ENCODE measurements around the gene NEUROG3.

NEUROG3 gene

GRCh38 chr10:69559525-69559924 is 13.7 kb downstream of the NEUROG3 start:
- DNase-seq: no peak
- H3K27me3 ChIP-seq (replicated peaks): peaks cover 4% of the 10 kb centered on the region
- in situ Hi-C loops (cut with HindIII; ENCODE audit: low pct_ligation_motif_present, low sequenced_read_pairs): no loop called here
- TF ChIP-seq CTCF (IDR thresholded peaks at IDR 0.05; ENCODE audit: low read depth, low read length, missing control alignments): no peak
- no peaks in the 10 kb centered on the region for H3K36me3 ChIP-seq (replicated peaks)
- no peak overlapping the region for H3K4me3 ChIP-seq (ENCODE audit: low read depth, low read length)
- H3K27ac ChIP-seq: no peak overlapping the region

GRCh38 chr10:69558559-69558958 is 14.7 kb downstream of the NEUROG3 start:
- in situ Hi-C loops (cut with HindIII; ENCODE audit: low pct_ligation_motif_present, low sequenced_read_pairs): no loop called here
- Histone ChIP-seq H3K36me3 (replicated peaks) (no peaks in the 10 kb centered on the region), H3K4me3 (ENCODE audit: low read depth, low read length) (no peak overlapping the region), H3K27me3 (replicated peaks) (peaks cover 2% of the 10 kb centered on the region), H3K27ac (no peak overlapping the region)
- no peak for DNase-seq
- TF ChIP-seq CTCF (IDR thresholded peaks at IDR 0.05; ENCODE audit: low read depth, low read length, missing control alignments): no peak

- Histone ChIP-seq H3K36me3 (replicated peaks) (no peaks in the 10 kb centered on the region), H3K27ac (no peak overlapping the region), H3K4me3 (ENCODE audit: low read depth, low read length) (no peak overlapping the region), H3K27me3 (replicated peaks) (no peaks in the 10 kb centered on the region)
- in situ Hi-C loops (cut with HindIII; ENCODE audit: low pct_ligation_motif_present, low sequenced_read_pairs): no loop called here
- no peak for TF ChIP-seq CTCF (IDR thresholded peaks at IDR 0.05; ENCODE audit: low read depth, low read length, missing control alignments)
- DNase-seq: no peak
Observed at GRCh38 chr10:69554611-69555010, 18.6 kb downstream of the NEUROG3 start.

- H3K4me3 ChIP-seq (ENCODE audit: low read depth, low read length): no peak overlapping the region
- DNase-seq: no peak
Observed at GRCh38 chr10:69553328-69553727, 19.9 kb downstream of the NEUROG3 start.

GRCh38 chr10:69552268-69552667 is 21.0 kb downstream of the NEUROG3 start:
- no peak for DNase-seq
- no peaks in the 10 kb centered on the region for H3K36me3 ChIP-seq (replicated peaks)
- no peaks in the 10 kb centered on the region for H3K27me3 ChIP-seq (replicated peaks)
- H3K4me3 ChIP-seq (ENCODE audit: low read depth, low read length): no peak overlapping the region
- H3K27ac ChIP-seq: no peak overlapping the region
- no peak for TF ChIP-seq CTCF (IDR thresholded peaks at IDR 0.05; ENCODE audit: low read depth, low read length, missing control alignments)
- in situ Hi-C loops (cut with HindIII; ENCODE audit: low pct_ligation_motif_present, low sequenced_read_pairs): no loop called here

More at GRCh38 chr10:69553328-69553727, 19.9 kb downstream of the NEUROG3 start:
- in situ Hi-C loops (cut with HindIII; ENCODE audit: low pct_ligation_motif_present, low sequenced_read_pairs): no loop called here
- TF ChIP-seq CTCF (IDR thresholded peaks at IDR 0.05; ENCODE audit: low read depth, low read length, missing control alignments): no peak
- no peaks in the 10 kb centered on the region for H3K36me3 ChIP-seq (replicated peaks)
- H3K27ac ChIP-seq: no peak overlapping the region
- H3K27me3 ChIP-seq (replicated peaks): no peaks in the 10 kb centered on the region

GRCh38 chr10:69549959-69550358 is 23.3 kb downstream of the NEUROG3 start:
- TF ChIP-seq CTCF (IDR thresholded peaks at IDR 0.05; ENCODE audit: low read depth, low read length, missing control alignments): no peak
- Histone ChIP-seq H3K27ac (no peak overlapping the region), H3K4me3 (ENCODE audit: low read depth, low read length) (no peak overlapping the region), H3K27me3 (replicated peaks) (no peaks in the 10 kb centered on the region), H3K36me3 (replicated peaks) (no peaks in the 10 kb centered on the region)
- in situ Hi-C loops (cut with HindIII; ENCODE audit: low pct_ligation_motif_present, low sequenced_read_pairs): no loop called here
- DNase-seq: no peak

Measured in brain microvascular endothelial cell (primary cell).